Tongue (tissue), 2 donors: Measurements from ENCODE around the gene SSBP2. TPM values are rescaled to one million over a fixed set of nuclear protein-coding genes. Genes with fewer than 3 reads are reported as not detected.
"Not testable (repeated sequence)": the region's sequence is repeated elsewhere in the genome, so short reads cannot be mapped to it uniquely, and the experiment has no call there.

Source experiments
- DNase-seq: peaks from one replicate; pipeline ENCODE4 v3.0.0-alpha.2; 2015
- total RNA-seq: library from RNA; depleted of rRNA; stranded (reverse); fragments of >200 nt; gene quantifications from one replicate; pipeline ENCODE4 v1.2.3, GENCODE V29; 2014

SSBP2 gene
- total RNA-seq, 1 donor from 2014 or later = 102 TPM

GRCh38 chr5:81656783-81657182, 94.1 kb downstream of the SSBP2 start:
- DNase-seq = no peak

- DNase-seq = no peak
Observed at GRCh38 chr5:81650987-81651386, 99.9 kb downstream of the SSBP2 start.

GRCh38 chr5:81646469-81646995, 104.4 kb downstream of the SSBP2 start:
- DNase-seq = no peak

GRCh38 chr5:81642210-81642609, 108.7 kb downstream of the SSBP2 start:
- DNase-seq = no peak

GRCh38 chr5:81639556-81639955, 111.3 kb downstream of the SSBP2 start:
- no peak for DNase-seq

GRCh38 chr5:81638471-81638870, 112.4 kb downstream of the SSBP2 start:
- no peak for DNase-seq

GRCh38 chr5:81633891-81634290, 117.0 kb downstream of the SSBP2 start:
- DNase-seq = no peak

GRCh38 chr5:81633471-81633870, 117.4 kb downstream of the SSBP2 start:
- no peak for DNase-seq

- no peak for DNase-seq
Observed at GRCh38 chr5:81632679-81633078, 118.2 kb downstream of the SSBP2 start.

- DNase-seq = no peak
Observed at GRCh38 chr5:81631621-81632020, 119.3 kb downstream of the SSBP2 start.

- DNase-seq = no peak
Observed at GRCh38 chr5:81631124-81631523, 119.8 kb downstream of the SSBP2 start.

- DNase-seq = no peak
Observed at GRCh38 chr5:81630684-81631083, 120.2 kb downstream of the SSBP2 start.

GRCh38 chr5:81629986-81630385, 120.9 kb downstream of the SSBP2 start:
- no peak for DNase-seq

- not testable (repeated sequence) for DNase-seq
Observed at GRCh38 chr5:81628061-81628460, 122.8 kb downstream of the SSBP2 start.

GRCh38 chr5:81626524-81626923, 124.4 kb downstream of the SSBP2 start:
- peak; percentile 73 for DNase-seq

- DNase-seq = no peak
Observed at GRCh38 chr5:81609810-81610375, 141.0 kb downstream of the SSBP2 start.

- no peak for DNase-seq
Observed at GRCh38 chr5:81608976-81609375, 141.9 kb downstream of the SSBP2 start.

- no peak for DNase-seq
Observed at GRCh38 chr5:81607693-81608092, 143.2 kb downstream of the SSBP2 start.

- no peak for DNase-seq
Observed at GRCh38 chr5:81606150-81606549, 144.7 kb downstream of the SSBP2 start.

GRCh38 chr5:81605299-81605698, 145.6 kb downstream of the SSBP2 start:
- no peak for DNase-seq

- DNase-seq = no peak
Observed at GRCh38 chr5:81604193-81604592, 146.7 kb downstream of the SSBP2 start.

- DNase-seq = no peak
Observed at GRCh38 chr5:81601919-81602318, 149.0 kb downstream of the SSBP2 start.

GRCh38 chr5:81592085-81592484, 158.8 kb downstream of the SSBP2 start:
- DNase-seq = not testable (repeated sequence)

- DNase-seq = no peak
Observed at GRCh38 chr5:81590498-81591384, 160.2 kb downstream of the SSBP2 start.
